Urinary bladder (tissue), 4 donors: ENCODE data around the gene GPC4. TPM values are rescaled to one million over a fixed set of nuclear protein-coding genes. Genes with fewer than 3 reads are reported as not detected.

Source experiments
- DNase-seq: peaks from one replicate; pipeline ENCODE4 v3.0.0-alpha.2; 2015; ENCODE audit errors: extremely low spot score
- H3K27ac ChIP-seq: one replicate; pipeline ENCODE4 v1.5.1; 2013; ENCODE audit warnings: low read depth, mild to moderate bottlenecking, moderate library complexity
- H3K36me3 ChIP-seq: one replicate; pipeline ENCODE4 v1.6.1; 2013; ENCODE audit warnings: mild to moderate bottlenecking, moderate library complexity; ENCODE audit not compliant: insufficient read depth
- H3K4me1 ChIP-seq: one replicate; pipeline ENCODE4 v1.6.1; 2013; ENCODE audit warnings: mild to moderate bottlenecking, moderate library complexity; ENCODE audit not compliant: insufficient read depth
- H3K4me3 ChIP-seq: one replicate; pipeline ENCODE4 v1.5.1; 2013; ENCODE audit warnings: low read depth, low read length
- WGBS: extraction: QIAGEN DNeasy Blood & Tissue Kit; methylation state at CpG from one replicate; pipeline ENCODE4 v1.1.7; 2013; 5-methylcytosine and 5-hydroxymethylcytosine counted together
- polyA plus RNA-seq: library from polyadenylated mRNA; stranded (reverse); fragments of 200-250 nt; gene quantifications from one replicate; pipeline ENCODE4 v1.2.3, GENCODE V29; 2013
- total RNA-seq: library from RNA; depleted of rRNA; stranded (reverse); fragments of >200 nt; gene quantifications from one replicate; pipeline ENCODE4 v1.2.3, GENCODE V29; 2014
- donor health status: healthy with polysubstance abuse.
- donor health status: healthy.

GPC4 gene
- total and polyA plus RNA-seq, 2 donors: 16.9 to 18.3 TPM

GRCh38 chrX:133370696-133371275 lies 44.5 kb downstream of the GPC4 start:
- Histone ChIP-seq H3K4me1 (no peaks in the 10 kb centered on the region), H3K36me3 (no peaks in the 10 kb centered on the region), H3K27ac (no peak overlapping the region), H3K4me3 (no peak overlapping the region)
- 92% methylated on average over 3 of the region's 3 CpGs for WGBS
- DNase-seq: no peak

GRCh38 chrX:133369065-133369464 lies 46.2 kb downstream of the GPC4 start:
- Histone ChIP-seq H3K36me3 (no peaks in the 10 kb centered on the region), H3K27ac (no peak overlapping the region), H3K4me3 (no peak overlapping the region), H3K4me1 (no peaks in the 10 kb centered on the region)
- WGBS: 93% methylated on average over 2 of the region's 2 CpGs
- DNase-seq: no peak

- no peaks in the 10 kb centered on the region for H3K4me1 ChIP-seq
- no peak overlapping the region for H3K4me3 ChIP-seq
- no peak for DNase-seq
- H3K36me3 ChIP-seq: no peaks in the 10 kb centered on the region
- H3K27ac ChIP-seq: no peak overlapping the region
Measured at GRCh38 chrX:133366735-133367134, 48.6 kb downstream of the GPC4 start.

- no peak overlapping the region for H3K4me3 ChIP-seq
- H3K27ac ChIP-seq: no peak overlapping the region
- 16% methylated on average over 1 of the region's 1 CpG for WGBS
- no peak for DNase-seq
- no peaks in the 10 kb centered on the region for H3K36me3 ChIP-seq
- no peaks in the 10 kb centered on the region for H3K4me1 ChIP-seq
Measured at GRCh38 chrX:133365871-133366611, 49.2 kb downstream of the GPC4 start.

GRCh38 chrX:133364865-133365264 lies 50.4 kb downstream of the GPC4 start:
- H3K4me3 ChIP-seq: no peak overlapping the region
- DNase-seq: no peak
- H3K36me3 ChIP-seq: no peaks in the 10 kb centered on the region
- H3K27ac ChIP-seq: no peak overlapping the region
- no peaks in the 10 kb centered on the region for H3K4me1 ChIP-seq
- WGBS: 58% methylated on average over 1 of the region's 1 CpG

GRCh38 chrX:133364196-133364595 lies 51.1 kb downstream of the GPC4 start:
- Histone ChIP-seq H3K4me1 (no peaks in the 10 kb centered on the region), H3K4me3 (no peak overlapping the region), H3K27ac (no peak overlapping the region), H3K36me3 (no peaks in the 10 kb centered on the region)
- no peak for DNase-seq
- whole genome bisulfite sequencing: 73% methylated on average over 1 of the region's 1 CpG

- Histone ChIP-seq H3K4me1 (no peaks in the 10 kb centered on the region), H3K27ac (no peak overlapping the region), H3K4me3 (no peak overlapping the region), H3K36me3 (no peaks in the 10 kb centered on the region)
- 75% methylated on average over 2 of the region's 2 CpGs for WGBS
- no peak for DNase-seq
Measured at GRCh38 chrX:133362538-133362937, 52.8 kb downstream of the GPC4 start.

GRCh38 chrX:133359466-133359865 lies 55.8 kb downstream of the GPC4 start:
- Histone ChIP-seq H3K27ac (no peak overlapping the region), H3K4me1 (no peaks in the 10 kb centered on the region), H3K4me3 (no peak overlapping the region), H3K36me3 (no peaks in the 10 kb centered on the region)
- 98% methylated on average over 2 of the region's 2 CpGs for WGBS
- no peak for DNase-seq

- 97% methylated on average over 2 of the region's 2 CpGs for WGBS
- H3K27ac ChIP-seq: no peak overlapping the region
- no peaks in the 10 kb centered on the region for H3K36me3 ChIP-seq
- H3K4me1 ChIP-seq: no peaks in the 10 kb centered on the region
- H3K4me3 ChIP-seq: no peak overlapping the region
- DNase-seq: no peak
Measured at GRCh38 chrX:133353233-133353632, 62.1 kb downstream of the GPC4 start.

- no peak overlapping the region for H3K4me3 ChIP-seq
- no peaks in the 10 kb centered on the region for H3K4me1 ChIP-seq
- DNase-seq: no peak
- 3% methylated on average over 1 of the region's 1 CpG for WGBS
- no peaks in the 10 kb centered on the region for H3K36me3 ChIP-seq
- no peak overlapping the region for H3K27ac ChIP-seq
Measured at GRCh38 chrX:133350751-133351150, 64.5 kb downstream of the GPC4 start.

- 97% methylated on average over 3 of the region's 3 CpGs for WGBS
- H3K4me3 ChIP-seq: no peak overlapping the region
- DNase-seq: no peak
- H3K4me1 ChIP-seq: no peaks in the 10 kb centered on the region
- no peak overlapping the region for H3K27ac ChIP-seq
- no peaks in the 10 kb centered on the region for H3K36me3 ChIP-seq
Measured at GRCh38 chrX:133346026-133346425, 69.3 kb downstream of the GPC4 start.

GRCh38 chrX:133339566-133339965 lies 75.7 kb downstream of the GPC4 start:
- Histone ChIP-seq H3K36me3 (no peaks in the 10 kb centered on the region), H3K4me1 (no peaks in the 10 kb centered on the region), H3K4me3 (no peak overlapping the region), H3K27ac (no peak overlapping the region)
- no peak for DNase-seq
- 50% methylated on average over 2 of the region's 2 CpGs for WGBS

- Histone ChIP-seq H3K27ac (no peak overlapping the region), H3K4me3 (no peak overlapping the region), H3K4me1 (no peaks in the 10 kb centered on the region), H3K36me3 (no peaks in the 10 kb centered on the region)
- no peak for DNase-seq
- WGBS: 42% methylated on average over 2 of the region's 2 CpGs
Measured at GRCh38 chrX:133337250-133337649, 78.0 kb downstream of the GPC4 start.

- Histone ChIP-seq H3K4me1 (no peaks in the 10 kb centered on the region), H3K4me3 (no peak overlapping the region), H3K36me3 (no peaks in the 10 kb centered on the region), H3K27ac (no peak overlapping the region)
- DNase-seq: no peak
- WGBS: 82% methylated on average over 2 of the region's 2 CpGs
Measured at GRCh38 chrX:133335027-133335426, 80.3 kb downstream of the GPC4 start.
